GM12872 (cell line): ENCODE data around the gene JOSD1.

Experiments used
- TF ChIP-seq, protein P1 (sequence below): IDR thresholded peaks from 3 replicates; pipeline ENCODE4 v1.5.1; 2011; ENCODE audit warnings: low read depth, mild to moderate bottlenecking, low read length, moderate library complexity; ENCODE audit not compliant: insufficient read depth

The JOSD1 gene

GRCh38 chr22:38741576-38741975, 40.8 kb upstream of the JOSD1 start:
- TF ChIP-seq, protein P1, sequence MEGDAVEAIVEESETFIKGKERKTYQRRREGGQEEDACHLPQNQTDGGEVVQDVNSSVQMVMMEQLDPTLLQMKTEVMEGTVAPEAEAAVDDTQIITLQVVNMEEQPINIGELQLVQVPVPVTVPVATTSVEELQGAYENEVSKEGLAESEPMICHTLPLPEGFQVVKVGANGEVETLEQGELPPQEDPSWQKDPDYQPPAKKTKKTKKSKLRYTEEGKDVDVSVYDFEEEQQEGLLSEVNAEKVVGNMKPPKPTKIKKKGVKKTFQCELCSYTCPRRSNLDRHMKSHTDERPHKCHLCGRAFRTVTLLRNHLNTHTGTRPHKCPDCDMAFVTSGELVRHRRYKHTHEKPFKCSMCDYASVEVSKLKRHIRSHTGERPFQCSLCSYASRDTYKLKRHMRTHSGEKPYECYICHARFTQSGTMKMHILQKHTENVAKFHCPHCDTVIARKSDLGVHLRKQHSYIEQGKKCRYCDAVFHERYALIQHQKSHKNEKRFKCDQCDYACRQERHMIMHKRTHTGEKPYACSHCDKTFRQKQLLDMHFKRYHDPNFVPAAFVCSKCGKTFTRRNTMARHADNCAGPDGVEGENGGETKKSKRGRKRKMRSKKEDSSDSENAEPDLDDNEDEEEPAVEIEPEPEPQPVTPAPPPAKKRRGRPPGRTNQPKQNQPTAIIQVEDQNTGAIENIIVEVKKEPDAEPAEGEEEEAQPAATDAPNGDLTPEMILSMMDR: no peak

DNA sequence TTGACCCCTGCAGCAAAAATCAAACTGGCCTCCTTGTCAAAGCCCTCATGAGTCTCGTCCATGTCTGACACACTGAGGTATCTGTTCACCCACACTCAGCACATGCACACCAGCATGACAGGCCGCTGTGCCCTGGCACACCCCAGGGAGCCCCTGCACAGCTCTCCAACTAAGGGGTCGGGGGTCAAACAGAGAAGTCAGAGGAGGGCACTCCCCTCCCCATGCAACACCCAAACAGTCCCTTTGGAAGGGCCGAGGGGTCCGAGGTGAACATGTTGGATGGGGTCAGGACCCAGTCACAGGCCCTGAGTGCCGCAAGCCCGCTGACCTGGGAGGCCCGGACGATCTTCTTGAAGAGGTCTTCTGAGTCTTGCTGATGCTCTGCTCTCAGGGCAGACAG, 40.4 kb upstream of the JOSD1 start:
- TF ChIP-seq, protein P1: no peak

DNA sequence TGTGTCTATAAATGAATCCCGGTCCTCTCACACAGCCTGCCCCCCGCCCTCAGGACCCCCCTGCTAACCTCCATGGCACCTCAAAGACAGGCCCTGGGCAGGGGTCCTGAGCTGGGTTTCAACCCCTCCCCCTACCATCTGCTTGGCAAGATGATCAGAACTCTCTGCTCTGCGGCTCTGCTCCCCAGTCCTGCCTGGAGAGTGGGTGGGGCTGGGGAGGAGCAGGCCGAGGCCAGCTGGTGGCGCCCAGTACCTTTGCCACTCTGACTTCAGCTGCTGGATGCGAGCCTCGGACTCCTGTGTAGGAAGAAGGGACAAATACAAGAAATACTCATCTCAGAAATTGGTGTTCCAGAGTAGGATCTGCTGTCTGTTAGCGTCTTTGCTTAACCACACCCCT, 40.0 kb upstream of the JOSD1 start:
- TF ChIP-seq, protein P1: no peak

DNA sequence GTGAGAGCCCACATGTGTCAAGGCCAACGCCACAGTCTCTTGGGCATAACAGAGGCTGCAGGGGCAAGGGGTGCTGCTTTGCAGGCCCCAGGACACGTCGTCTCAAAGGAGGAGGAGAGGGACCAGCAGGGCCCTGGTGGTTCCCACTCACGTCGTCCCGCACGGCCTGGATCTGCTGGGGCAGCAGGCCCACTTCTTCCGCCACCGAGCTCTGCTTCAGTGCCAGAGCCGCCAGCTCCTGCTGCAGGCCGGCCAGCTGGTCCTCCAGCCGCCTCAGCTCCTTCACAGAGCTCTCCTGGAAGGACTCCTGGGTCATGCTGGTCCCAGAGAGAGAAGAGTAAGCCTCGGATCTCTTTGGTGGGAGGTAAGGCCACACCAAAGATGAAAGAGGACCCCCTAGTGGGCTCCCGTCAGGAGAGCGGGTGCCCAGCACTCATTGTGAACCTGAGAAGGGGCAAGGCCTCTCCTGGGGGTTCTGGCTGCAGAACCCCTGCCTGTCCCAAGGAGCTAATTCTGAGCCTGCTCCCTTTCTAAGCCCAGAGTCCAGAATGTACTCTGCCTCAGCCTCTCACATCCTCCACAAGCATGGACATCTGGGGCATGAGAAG, 39.5 kb upstream of the JOSD1 start:
- TF ChIP-seq, protein P1: no peak

DNA sequence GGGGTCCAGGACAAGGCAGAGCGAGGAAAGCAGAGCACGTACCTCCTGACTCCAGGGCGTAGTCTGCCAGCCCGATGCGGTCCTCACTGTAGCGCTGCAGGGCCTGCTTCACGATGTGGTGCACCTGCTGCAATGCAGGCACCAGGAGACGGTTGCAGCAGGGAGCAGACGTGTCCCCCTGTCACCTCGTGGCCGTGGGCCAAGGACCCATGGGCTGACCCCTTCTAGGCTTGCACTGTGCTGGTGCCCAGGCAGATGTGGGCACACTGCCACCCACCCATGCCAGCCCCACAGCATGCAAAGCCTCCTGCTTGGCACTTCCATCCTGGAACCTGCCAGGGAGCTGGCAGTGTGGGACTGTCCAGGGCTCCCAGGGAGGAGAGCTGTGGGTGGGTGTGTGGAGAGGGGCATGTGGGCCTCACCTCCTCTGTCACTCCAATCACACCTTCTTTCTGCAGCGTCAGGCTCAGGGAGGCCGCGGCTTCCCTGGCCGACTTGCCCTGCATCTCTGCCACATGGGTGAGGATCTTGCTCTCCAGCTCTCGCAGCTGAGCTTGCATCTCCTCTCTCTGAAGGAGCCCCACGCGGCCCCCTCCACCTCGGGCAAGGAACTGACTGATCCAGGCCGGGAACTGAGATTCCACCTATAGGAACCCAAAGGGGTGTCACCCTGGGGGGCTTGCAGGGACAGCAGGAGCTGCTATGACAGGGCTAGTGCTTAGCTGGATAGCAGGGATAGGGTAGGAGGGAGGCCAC, 38.7 kb upstream of the JOSD1 start:
- TF ChIP-seq, protein P1: no peak

DNA sequence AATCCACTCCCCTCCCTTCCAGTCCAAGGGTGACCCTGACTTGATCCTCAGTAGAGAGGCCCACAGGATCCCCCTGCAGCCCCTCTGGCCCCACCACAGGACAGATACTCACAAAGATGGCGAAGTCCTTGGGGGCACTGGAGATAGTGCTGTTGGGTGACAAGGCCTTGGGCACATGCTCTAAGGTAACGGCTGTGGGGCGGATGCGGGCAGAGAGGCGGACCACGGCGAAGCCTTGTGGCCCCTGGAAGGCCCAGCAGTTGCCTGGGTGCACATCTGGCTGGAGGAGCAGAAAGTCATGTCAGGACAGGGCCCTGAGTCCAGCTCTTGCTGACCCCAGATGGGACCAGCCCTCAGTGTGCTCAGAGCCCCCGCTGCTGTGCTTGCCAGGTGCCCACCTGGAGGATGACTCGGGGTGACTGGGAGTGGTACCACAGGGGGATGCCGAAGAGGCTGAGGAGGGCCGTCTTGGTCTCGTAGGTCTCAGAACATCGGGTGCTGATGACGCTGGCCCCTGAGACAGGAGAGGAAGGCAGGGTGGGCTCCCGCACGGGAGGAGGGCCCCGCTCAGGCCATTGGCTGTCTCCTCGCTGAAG, 37.8 kb upstream of the JOSD1 start:
- TF ChIP-seq, protein P1: no peak

GRCh38 chr22:38737302-38738060, 36.7 kb upstream of the JOSD1 start:
- TF ChIP-seq, protein P1: no peak
